Skin of body (tissue), 2 donors: ENCODE data around the gene ALPP. TPM values are rescaled to one million over a fixed set of nuclear protein-coding genes. Genes with fewer than 3 reads are reported as not detected.
"Not testable (repeated sequence)": the region's sequence is repeated elsewhere in the genome, so short reads cannot be mapped to it uniquely, and the experiment has no call there.

ENCODE experiments used
- DNase-seq: peaks from one replicate; lab custom pipeline; 2025; lab: John Stamatoyannopoulos, UW
- total RNA-seq: library from RNA; depleted of rRNA; stranded (reverse); fragments of >200 nt; gene quantifications from one replicate; pipeline ENCODE4 v1.2.3, GENCODE V29; 2014

The ALPP gene
- total RNA-seq, 1 donor from 2014 or later: not detected

DNA sequence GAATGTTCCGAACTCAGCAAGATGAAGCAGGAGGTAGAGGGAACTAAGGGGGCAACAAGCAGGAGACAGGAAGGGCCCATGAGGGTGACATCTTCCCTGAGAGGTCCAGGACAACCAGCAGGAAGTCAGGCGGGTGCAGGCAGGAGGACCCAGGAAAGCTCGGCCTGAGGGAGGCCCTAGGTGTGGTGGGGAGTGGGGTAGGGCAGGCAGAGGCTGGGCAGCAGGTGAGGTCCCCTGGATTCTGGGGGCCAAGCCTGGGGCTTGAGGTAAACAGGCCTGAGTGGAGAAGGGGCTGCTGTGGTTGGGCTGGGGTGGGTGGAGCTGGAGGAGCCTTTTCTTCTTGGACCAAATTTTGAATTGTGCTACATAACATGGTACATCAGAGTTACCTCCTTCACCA is 24.0 kb downstream of the ALPP start:
- DNase-seq: no peak

DNA sequence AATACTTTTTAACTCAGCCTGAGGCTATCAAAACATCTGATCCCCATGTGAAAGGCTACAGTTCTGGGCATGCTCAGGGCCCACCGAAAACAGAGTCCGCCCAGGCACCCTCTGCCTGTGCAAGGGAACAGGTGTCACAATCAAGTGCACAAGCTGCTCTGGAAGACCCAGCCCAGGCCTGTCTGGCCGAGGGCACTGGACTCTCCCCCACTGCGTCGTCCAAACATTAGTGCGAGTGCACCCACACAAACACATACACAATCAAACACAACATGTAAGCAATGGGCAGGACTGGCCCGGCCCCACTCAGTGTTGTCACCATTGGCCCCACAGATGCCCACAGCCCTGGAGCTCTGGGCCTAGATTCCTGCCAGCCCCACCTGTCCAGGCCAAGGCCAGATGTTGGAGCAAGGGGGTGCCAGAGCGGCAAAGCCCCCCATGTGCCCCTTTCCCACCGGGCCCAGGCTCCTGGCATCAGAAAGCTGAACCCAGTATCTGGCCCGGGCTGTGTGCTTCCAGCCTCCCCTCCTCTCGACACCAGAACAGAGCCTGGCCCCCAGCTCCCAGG is 27.5 kb downstream of the ALPP start:
- no peak for DNase-seq

- no peak for DNase-seq
These were observed 28.2 kb downstream of the ALPP start, which contains the start of gene ALPG for GRCh38 chr2:232406556-232407310. Gene ALPG (plus strand): TSS chr2:232406844. CDS start chr2:232406895, 51 bp downstream.

GRCh38 chr2:232407428-232408150 is 29.0 kb downstream of the ALPP start:
- DNase-seq: not testable (repeated sequence)

DNA sequence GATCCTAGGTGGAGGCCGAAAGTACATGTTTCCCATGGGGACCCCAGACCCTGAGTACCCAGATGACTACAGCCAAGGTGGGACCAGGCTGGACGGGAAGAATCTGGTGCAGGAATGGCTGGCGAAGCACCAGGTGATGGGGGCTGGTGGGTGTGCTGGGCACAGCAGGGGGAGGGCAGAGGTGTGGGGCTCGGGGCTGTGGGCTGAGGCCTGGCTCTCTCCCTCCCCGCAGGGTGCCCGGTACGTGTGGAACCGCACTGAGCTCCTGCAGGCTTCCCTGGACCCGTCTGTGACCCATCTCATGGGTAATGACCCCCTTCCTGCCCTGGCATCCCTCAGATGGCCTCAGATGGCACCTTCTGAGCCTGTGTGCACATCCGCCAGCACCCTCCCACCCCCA is 29.7 kb downstream of the ALPP start:
- not testable (repeated sequence) for DNase-seq

GRCh38 chr2:232409617-232410016 is 31.1 kb downstream of the ALPP start:
- DNase-seq: not testable (repeated sequence)

DNA sequence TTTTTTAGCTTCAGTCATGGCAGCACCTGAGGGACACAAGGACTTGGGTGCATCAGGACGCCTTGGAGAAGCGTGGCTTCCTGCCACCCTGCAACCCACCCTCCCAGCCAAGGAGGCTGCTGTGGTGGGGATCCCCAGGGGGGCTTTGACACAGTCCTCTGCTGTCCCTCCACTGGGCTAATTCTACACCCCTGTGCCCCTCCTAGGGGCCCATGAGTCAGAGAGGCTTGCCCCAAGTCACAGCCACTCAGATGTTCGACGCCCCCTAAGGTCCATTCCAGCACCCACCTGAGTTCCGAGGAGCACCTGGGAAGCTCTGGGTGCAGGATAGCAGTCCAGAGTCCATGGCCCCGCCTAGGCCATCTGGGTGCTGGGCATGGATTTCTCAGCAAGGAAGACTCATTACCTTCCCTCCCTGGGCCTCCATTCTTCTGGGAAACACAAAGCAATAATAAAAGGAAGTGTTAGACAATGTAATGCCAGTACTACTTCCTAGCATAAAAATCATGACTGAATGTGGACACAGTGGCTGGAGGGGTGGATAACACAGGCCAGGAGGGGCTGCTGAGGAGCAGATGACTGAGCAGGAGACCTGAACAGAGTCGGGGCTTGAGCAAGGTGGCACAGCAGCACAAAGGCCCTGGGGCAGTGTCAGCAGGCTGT is 31.8 kb downstream of the ALPP start:
- no peak for DNase-seq

- no peak for DNase-seq
These were observed 33.5 kb downstream of the ALPP start for GRCh38 chr2:232411901-232412629.

DNA sequence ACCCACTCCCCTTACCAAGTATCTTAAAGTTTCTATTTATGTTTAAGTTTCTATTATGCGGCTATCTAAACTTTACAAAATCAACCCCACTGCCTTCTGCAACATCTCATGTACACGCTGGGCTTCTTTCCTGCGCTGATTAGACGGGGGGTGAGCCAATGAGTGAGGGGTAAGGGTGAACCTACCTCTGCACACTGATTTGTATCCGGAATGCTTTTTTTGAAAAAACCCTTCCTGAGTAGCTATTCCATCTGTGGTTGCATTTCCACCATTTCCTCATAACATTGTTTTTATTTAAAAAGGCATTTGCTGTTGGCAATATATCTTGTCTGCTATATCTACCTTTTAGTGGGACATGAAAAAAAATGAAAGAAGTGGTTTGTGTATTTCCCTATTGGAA is 34.4 kb downstream of the ALPP start:
- DNase-seq: no peak

DNA sequence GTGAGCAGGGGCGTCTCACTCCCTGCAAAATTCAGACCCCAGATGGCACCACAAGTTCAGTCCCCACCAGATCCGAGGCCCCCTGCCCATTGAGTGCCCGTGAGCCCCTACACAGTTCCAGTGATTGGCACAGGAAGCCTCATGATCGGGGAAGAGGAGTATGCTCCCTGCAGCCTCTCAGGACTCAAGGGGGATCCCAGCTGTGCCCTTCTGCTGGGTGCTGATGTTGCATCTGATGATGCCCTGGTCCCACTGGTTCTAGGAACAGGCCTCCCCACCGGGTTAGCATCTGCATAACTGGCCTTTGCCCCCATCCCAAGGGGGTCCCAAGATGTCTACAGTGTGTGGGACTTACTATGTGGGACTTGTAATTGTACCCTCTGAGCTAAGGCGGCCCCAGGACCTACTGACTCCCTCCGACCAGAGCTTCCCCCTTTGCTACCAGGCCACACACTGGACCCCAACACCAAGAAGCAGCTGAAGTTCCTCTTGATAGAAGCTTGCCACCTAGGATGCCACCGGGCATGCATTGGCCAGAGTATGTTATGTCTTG is 36.7 kb downstream of the ALPP start:
- no peak for DNase-seq

DNA sequence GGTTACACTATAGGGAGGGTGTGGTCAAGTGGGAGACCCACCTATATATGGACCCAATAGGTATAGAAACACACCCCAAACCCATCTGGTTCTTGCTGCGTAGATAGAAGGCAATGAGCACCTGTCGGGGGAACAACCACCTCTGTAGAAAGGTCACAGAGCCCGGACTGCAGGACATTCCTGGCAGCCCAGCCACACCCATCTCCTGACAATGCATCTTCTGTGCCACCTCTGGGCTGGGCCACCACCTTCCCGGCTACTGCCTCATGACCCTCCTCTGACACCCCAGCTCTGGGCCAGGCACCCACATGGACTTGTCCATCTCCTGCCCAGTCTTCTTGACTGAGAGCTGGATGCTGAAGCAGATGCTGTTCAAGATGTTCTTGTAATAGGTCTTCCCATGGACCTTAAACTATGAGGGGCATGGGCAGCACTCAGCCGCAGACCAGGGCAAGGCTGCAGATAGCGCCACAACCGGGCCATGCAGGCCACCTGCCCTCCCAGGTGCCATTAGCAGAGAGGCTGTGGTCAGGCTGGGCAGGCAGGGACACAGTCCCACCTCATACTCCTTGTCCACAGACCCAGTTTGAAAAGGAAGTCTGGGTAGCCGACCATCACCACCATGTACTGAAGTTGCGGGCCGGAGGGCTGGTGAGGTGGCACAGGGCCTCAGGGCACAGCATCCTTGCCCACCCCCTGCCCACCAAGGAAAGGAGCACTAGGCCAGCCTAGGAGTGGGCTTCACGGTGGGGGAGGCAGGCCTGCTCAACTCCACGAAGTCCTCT is 37.4 kb downstream of the ALPP start:
- DNase-seq: no peak

GRCh38 chr2:232416521-232417470 is 38.2 kb downstream of the ALPP start:
- DNase-seq: no peak

GRCh38 chr2:232417489-232417888 is 38.9 kb downstream of the ALPP start:
- no peak for DNase-seq

- no peak for DNase-seq
These were observed 39.5 kb downstream of the ALPP start for GRCh38 chr2:232418056-232418455.

- DNase-seq: no peak
These were observed 40.1 kb downstream of the ALPP start for GRCh38 chr2:232418466-232419244.

- DNase-seq: no peak
These were observed 40.9 kb downstream of the ALPP start for GRCh38 chr2:232419245-232420072.

DNA sequence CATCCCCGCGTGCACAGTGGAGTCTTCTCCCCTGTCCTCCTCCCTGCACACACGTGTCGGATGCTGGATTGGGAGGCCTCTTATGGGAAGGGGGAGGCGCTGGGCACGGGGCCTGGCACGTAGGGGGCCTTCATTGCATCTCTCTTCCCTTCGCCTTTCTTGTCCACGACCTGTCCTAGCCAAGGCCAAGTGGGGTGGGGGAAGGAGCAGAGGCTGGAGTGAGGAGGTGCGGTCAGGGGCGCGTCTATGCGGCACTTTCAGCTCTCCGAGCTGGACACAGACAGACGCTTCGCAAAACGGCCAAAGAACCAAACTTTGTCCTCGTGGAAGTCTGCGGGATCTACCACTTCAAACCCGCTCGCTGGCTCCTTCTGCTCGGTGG is 41.5 kb downstream of the ALPP start:
- DNase-seq: no peak
